Left ventricle myocardium superior (tissue), 1 donor: ENCODE results near the gene TSGA10IP. TPM values are rescaled to one million over a fixed set of nuclear protein-coding genes. Genes with fewer than 3 reads are reported as not detected.
A peak's percentile ranks its signal among the peaks of the same experiment; 100 is the strongest.

Source experiments
- ATAC-seq: fragments of 200-7000 bp; cut with Tn5 transposase; one replicate; pipeline ENCODE4 v1.9.1; 2020; ENCODE audit warnings: mild to moderate bottlenecking, moderate library complexity
- DNase-seq: peaks from one replicate; pipeline ENCODE4 v3.0.0-alpha.2; 2020
- intact Hi-C: fragments of 100-400 bp; cut with micrococcal nuclease; formaldehyde crosslinking; loops from one replicate; pipeline ENCODE4 v1.11.0; 2022
- total RNA-seq: library from RNA; stranded (reverse); fragmentation: NEBNext Ultra II Directional; extraction: Animal tissue kit (Norgen Biotek cat#: 25700); gene quantifications from one replicate; pipeline ENCODE4 v1.2.1, GENCODE V29; 2021
- donor health status: DM: no; HTN: yes; CAD: no; lungs with severe emphysema.

TSGA10IP gene
- total RNA-seq, 1 donor from 2014 or later, result not detected

DNA sequence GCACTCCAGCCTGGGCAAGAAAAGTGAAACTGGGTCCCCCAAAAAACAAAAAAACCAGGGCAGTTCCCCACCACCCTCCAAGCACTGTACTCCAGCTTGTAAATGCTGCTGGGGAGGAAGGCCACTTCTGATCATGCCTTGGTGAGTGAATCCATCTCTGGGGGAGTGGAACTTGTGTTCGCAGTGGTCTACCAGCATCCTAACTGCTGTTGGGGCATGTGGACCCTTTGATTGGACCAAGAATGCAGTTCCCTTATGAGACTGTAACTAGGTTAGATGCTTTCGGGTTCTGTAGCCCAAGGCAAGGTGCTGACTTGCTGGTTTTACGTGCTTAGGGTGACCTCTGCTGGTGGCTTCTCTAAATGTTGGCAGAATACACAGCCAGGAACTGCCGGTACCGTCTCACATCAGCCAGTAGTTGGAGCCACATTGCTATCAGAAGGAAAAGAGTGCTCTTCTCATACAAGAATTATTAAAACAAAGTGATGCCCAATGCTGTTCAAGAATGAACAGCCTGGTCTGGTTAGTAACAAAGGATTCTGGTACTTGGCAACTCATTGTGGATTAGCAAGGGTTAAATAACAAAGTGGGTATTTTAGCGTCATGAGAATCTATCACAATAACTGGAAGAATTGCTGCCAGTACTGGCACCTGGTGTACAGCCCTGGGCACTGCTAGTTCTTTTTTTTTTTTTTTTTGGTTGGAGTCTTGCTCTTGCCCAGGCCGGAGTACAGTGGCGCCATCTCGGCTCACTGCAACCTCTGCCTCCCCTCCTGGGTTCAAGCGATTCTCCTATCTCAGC lies 43.7 kb downstream of the TSGA10IP start:
- intact Hi-C loops, result loop anchor here (10.0 kb wide), 1 partner anchor 104 kb away; the partner anchor contains the start of gene FIBP
- ATAC-seq (peak; percentile 98), DNase-seq (peak; percentile 73)

DNA sequence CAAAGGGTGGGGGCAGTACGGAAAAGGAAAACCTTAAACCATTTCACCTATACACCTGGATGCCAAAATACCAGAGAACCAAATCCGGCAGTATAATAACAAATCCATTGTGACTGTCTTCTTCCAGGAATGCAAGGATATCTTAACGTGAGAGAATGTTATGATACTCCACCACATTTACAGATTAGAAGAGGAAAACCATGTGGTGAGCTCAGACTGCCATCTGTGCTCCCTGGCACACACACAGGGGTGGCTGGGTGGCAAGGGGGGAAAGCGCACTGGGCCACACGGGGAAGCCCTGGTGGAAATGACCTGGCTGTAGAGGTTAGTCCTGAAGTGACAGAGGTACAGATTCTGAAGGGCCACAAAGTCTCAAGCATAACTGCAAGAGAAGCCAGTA lies 46.8 kb downstream of the TSGA10IP start:
- intact Hi-C loops, result no loop called here
- no peak for ATAC-seq
- DNase-seq, result no peak

DNA sequence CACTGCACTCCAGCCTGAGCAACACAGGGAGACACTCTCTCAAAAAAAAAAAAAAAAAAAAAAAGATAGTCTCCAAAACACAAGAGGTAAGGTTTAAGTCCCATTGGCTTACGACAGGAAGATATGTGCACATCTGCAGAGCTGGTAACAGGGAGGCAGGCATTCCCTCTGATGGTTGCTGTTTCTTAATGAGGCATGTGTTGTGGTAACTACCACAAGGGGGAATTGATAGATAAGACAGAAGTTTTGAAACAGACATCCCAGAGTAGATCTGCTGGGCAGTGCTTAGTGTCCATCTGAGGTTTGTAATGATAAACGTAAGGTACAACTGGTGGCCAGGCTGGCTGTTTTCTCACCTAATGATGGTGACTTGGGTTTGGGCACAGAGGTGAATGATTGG lies 52.0 kb downstream of the TSGA10IP start:
- intact Hi-C loops, result no loop called here
- ATAC-seq (no peak), DNase-seq (no peak)

DNA sequence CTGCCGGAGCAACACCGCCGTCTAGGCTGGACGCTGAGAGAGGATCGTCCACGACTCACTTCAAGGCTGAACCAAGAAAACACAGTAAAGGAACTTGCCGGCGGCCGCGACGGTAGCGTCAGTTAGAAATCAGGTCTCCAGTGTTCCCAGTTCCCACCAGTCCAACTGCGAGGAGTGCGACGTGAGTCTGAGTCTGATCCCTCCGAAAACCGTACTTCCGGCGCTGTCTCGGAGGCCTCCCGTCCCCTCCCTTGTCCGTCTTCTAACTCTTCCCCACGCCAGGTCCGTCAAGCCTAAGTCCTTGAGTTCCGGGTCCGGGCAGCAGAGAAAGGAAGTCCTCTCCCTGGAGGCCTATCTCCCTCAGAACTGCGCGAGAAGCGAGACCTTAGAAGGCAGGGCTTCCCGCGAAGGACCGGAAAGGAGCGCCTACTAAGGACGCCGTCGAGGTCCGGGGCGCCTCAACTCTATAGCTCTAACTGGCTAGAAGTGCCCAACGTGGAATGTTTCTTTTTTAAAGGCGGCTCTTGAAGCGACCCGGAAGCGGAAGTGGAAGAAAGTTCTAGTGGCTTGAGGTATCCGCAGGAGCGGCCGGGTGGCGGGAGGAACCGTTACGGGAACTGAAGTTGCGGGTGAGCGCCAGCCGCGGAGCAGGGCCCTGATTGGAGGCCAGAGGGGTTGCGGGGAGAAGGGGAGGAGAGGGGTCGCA lies 56.8 kb downstream of the TSGA10IP start, which contains the start of the genes BANF1 and EIF1AD:
Gene BANF1, plus strand, starts transcription at position 562 of the 706 bp plus-strand sequence. CDS start 748 bp downstream, outside the sequence.
Gene EIF1AD, minus strand, starts transcription at position 216 of the 706 bp plus-strand sequence. CDS start 1,768 bp downstream, outside the sequence.
- DNase-seq, result peak; percentile 89
- intact Hi-C loops, result no loop called here
- ATAC-seq, result peak; percentile 92

DNA sequence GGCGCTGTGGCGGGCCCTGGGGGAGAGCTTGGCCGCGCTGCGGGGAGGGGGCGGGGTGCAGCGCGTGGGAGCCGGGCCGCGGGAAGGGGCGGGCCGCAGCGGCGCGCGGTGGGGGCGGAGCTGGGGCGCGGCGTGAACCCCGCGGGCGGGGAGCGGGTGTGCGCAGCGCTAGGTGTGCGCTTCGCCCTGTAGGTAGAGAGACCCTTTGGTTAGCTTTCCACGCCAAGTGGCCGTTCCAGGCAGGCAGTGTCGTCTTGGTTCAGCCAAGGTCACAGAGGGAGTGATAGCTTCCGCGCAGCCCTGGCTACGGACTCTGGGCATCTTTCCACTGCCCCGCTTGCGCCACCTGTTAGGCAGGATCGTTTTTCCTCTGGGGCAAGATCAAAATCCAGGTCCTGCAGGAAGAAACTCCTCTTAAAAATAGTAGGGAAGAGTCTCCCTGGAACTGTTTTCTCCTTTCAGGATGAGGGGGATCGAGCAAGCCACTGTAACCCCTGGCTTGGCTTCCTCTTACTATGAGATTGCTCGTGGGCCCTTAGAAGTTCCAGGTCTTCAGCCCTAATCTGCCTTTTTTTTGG lies 57.5 kb downstream of the TSGA10IP start:
- peak; percentile 90 for ATAC-seq
- intact Hi-C loops, result no loop called here
- no peak for DNase-seq

DNA sequence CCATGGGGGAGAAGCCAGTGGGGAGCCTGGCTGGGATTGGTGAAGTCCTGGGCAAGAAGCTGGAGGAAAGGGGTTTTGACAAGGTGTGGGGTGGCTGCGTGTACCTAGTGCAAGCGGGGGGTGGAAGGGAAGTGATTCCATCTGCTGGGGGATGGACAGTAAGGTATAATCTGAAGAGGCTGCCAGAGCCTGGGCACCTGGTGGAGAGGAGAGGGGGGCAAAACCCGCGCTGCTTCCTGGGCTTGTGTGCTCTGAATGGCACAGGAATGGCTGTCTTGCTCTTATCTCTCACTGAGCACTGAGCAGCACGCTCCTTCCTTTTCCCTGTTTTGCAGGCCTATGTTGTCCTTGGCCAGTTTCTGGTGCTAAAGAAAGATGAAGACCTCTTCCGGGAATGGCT lies 58.0 kb downstream of the TSGA10IP start:
- no peak for ATAC-seq
- DNase-seq, result no peak
- intact Hi-C loops, result no loop called here

DNA sequence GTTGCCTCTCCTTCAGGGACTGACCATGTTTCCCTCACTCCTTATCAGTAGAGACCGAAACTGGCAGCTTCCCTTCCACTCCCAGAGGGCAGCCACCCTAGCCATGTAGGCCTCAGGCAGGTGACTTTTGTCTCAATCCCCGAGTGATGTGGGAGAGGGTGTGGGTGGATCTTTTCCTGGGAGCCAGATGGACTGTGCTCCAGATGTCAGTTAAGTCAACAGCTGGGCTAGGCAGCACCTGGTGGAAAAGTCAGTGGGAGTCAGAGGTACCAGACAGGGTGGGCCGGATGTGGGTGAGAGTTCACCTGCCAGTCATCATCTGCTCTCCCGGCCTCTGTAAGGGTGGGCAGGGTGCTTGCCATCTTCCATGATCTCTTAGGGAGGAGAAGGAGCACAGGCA lies 58.9 kb downstream of the TSGA10IP start:
- intact Hi-C loops, result no loop called here
- DNase-seq (no peak), ATAC-seq (no peak)

DNA sequence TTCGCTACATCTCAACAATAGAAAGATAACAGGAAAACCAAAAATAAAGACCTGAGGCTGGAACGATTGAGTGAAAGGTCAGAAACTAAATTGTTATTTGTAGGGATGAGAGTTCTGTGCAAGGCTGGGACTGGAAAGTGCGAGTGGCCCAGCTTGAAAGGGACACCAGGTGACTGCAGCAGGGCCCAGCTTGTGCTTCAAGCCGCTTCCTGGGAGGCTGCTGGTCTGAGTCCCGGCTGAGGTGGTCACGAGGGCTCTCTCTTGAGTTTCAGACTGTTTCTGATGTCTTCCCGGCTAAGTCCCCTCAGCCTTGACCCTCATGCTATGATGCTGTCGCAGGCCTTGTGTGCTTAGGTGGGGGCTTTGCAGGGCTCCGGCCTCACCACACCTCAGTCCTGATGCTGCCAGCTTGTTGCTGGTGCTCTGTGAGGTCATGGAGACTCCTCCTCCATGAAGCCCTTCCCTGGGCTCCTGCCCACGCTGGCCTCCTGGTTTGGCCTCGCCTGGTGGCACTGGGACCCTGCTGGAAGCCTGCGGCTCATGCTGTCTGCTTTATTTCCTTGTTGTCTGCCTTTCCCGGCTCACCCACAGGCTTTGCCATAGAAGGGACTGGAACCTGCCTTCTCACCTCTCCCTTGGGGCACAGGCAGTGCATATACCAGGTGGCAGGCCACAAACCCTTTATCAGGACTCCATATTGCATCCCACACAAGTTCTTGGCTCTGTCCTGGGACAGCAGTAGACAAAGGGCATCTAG lies 61.0 kb downstream of the TSGA10IP start:
- ATAC-seq (no peak), DNase-seq (no peak)
- intact Hi-C loops, result no loop called here

DNA sequence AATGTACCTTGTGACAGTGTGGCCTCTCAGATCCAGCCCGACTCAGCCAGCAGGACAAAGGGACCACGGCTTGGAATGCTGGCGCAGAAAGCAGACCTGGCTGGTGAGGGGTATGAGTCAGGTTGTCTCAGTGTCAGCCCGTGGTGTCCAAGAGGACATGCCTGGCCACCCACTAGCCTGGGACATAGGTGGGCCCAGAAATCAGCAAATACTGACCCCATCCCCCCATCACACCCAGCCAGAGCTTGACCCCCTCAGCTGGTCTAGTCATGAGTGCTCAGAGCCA lies 61.6 kb downstream of the TSGA10IP start:
- no peak for DNase-seq
- ATAC-seq, result no peak
- intact Hi-C loops, result no loop called here

DNA sequence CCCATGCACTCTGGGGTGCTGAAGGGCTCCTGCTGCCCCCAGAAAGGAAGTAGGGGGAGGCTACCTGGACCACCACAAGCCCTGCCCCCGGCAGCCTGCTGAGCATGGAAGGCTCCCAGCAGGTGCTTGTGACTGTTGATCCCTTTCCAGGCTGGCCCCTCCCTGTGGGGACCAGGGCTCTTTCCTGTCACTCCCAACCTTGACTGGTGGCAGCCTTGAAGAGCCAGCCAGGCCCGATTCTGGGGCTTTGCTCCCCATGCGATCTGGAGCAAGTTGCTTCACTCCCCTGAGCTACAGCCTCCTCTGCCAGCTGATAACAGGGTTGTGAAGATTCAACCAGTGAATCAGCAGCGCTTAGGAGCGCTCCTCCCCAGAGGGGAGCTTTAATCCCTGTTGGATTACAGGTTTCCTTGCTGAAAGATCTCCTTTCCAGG lies 61.9 kb downstream of the TSGA10IP start:
- intact Hi-C loops, result no loop called here
- no peak for DNase-seq
- ATAC-seq, result no peak

DNA sequence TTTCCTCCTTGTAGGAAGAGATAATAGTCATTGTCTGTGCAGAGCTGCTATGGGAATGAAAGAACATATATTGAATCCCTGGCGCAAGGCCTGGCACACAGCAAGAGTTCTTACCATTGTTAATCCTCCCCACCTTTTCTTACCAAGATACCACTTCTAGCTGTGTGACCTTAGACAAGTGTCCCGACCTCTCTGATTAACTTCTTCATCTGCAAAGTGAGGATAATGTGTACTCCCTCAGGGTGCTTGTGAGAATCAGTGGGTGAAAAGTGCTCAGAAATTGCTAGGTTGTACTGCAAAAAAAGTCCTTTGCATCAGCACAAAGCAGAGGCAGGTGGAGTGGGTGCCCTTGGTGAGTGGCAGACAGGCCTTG lies 62.8 kb downstream of the TSGA10IP start:
- no peak for ATAC-seq
- DNase-seq, result no peak
- intact Hi-C loops, result no loop called here

DNA sequence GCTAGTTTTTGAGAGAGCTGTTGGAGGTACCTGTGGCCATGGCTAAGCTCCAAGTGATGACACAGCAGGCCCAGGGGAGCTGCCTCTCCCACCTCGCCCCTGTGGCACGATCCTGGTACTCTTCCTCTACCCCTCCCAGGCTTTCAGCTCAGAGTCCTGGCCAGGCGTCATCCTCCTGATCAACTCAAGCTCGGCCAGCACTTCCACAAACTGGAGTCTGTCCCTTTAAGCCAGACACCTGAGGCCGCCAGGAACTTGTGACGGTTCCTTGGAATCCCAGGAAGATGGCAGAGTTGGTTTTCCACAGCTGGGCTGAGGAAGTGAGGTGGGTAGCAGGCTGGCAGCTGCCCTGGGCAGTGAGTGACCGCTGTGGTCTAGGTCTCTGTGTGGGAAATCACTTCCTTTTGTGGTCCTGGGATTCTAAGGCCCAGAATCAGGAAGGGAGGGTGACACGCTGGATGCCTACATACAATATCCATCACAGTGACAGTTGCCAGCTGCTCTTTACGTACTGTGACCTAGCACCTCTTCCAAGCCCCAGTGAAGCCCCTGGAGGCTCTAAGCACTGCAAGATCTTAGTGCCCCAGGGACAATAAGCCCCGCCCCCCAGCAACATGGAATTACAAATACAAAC lies 63.3 kb downstream of the TSGA10IP start:
- no peak for ATAC-seq
- intact Hi-C loops, result no loop called here

More for the DNA sequence above, 63.3 kb downstream of the TSGA10IP start:
- DNase-seq, result no peak

Other genes starting within 250 kb of the TSGA10IP start
- 50.1 TPM for gene KAT5, start 233.2 kb upstream of the TSGA10IP start, total RNA-seq
- 42.4 TPM for gene RNASEH2C, start 224.7 kb upstream of the TSGA10IP start, total RNA-seq
- 6.7 TPM for gene AP5B1, start 164.5 kb upstream of the TSGA10IP start, total RNA-seq
- not detected for gene OVOL1, start 158.4 kb upstream of the TSGA10IP start, total RNA-seq
- gene SNX32, start 111.5 kb upstream of the TSGA10IP start, total RNA-seq, result not detected
- gene CFL1, start 87.3 kb upstream of the TSGA10IP start, total RNA-seq, result 334 TPM
- 37.8 TPM for gene MUS81, start 85.0 kb upstream of the TSGA10IP start, total RNA-seq
- gene EFEMP2, start 72.7 kb upstream of the TSGA10IP start, total RNA-seq, result 95.2 TPM
- gene CTSW, start 65.6 kb upstream of the TSGA10IP start, total RNA-seq, result 1.1 TPM
- 44.9 TPM for gene FIBP, start 57.0 kb upstream of the TSGA10IP start, total RNA-seq
- 30.0 TPM for gene CCDC85B, start 54.8 kb upstream of the TSGA10IP start, total RNA-seq
- gene FOSL1, start 45.1 kb upstream of the TSGA10IP start, total RNA-seq, result 0.32 TPM
- gene C11orf68, start 26.4 kb upstream of the TSGA10IP start, total RNA-seq, result 35.2 TPM
- 106 TPM for gene DRAP1, start 26.1 kb upstream of the TSGA10IP start, total RNA-seq
- gene SART1, start 16.3 kb downstream of the TSGA10IP start, total RNA-seq, result 32.2 TPM
- gene EIF1AD, start 56.7 kb downstream of the TSGA10IP start, total RNA-seq, result 22.8 TPM
- gene BANF1, start 57.0 kb downstream of the TSGA10IP start, total RNA-seq, result 238 TPM
- not detected for gene CST6, start 66.5 kb downstream of the TSGA10IP start, total RNA-seq
- not detected for gene CATSPER1, start 81.0 kb downstream of the TSGA10IP start, total RNA-seq
- gene GAL3ST3, start 103.7 kb downstream of the TSGA10IP start, total RNA-seq, result 3.5 TPM
- gene SF3B2, start 106.9 kb downstream of the TSGA10IP start, total RNA-seq, result 70.4 TPM
- gene PACS1, start 124.8 kb downstream of the TSGA10IP start, total RNA-seq, result 59.0 TPM